GM12875 (cell line): ENCODE measurements around the gene PLXDC1.
"Not testable (repeated sequence)": the region's sequence is repeated elsewhere in the genome, so short reads cannot be mapped to it uniquely, and the experiment has no call there.

Source experiments
- H3K4me3 ChIP-seq: one replicate; pipeline ENCODE4 v1.5.1; 2011; ENCODE audit warnings: low read depth, low read length, control low read depth
- CTCF ChIP-seq: IDR thresholded peaks from 2 replicates; pipeline ENCODE4 v1.5.1; 2011; ENCODE audit warnings: low read depth, mild to moderate bottlenecking, control low read depth, inconsistent platforms, low read length, moderate library complexity, borderline replicate concordance; ENCODE audit not compliant: insufficient read depth

Gene PLXDC1

GRCh38 chr17:39173080-39173479 is 21.6 kb upstream of the PLXDC1 start:
- no peak for TF ChIP-seq CTCF
- H3K4me3 ChIP-seq = no peak overlapping the region

GRCh38 chr17:39171933-39172332 is 20.5 kb upstream of the PLXDC1 start:
- H3K4me3 ChIP-seq = no peak overlapping the region
- TF ChIP-seq CTCF = no peak

GRCh38 chr17:39170558-39170957 is 19.1 kb upstream of the PLXDC1 start:
- no peak overlapping the region for H3K4me3 ChIP-seq
- no peak for TF ChIP-seq CTCF

- no peak overlapping the region for H3K4me3 ChIP-seq
- no peak for TF ChIP-seq CTCF
Observed at GRCh38 chr17:39170109-39170508, 18.7 kb upstream of the PLXDC1 start.

GRCh38 chr17:39169518-39169917 is 18.1 kb upstream of the PLXDC1 start:
- TF ChIP-seq CTCF = no peak
- H3K4me3 ChIP-seq = no peak overlapping the region

GRCh38 chr17:39169101-39169500 is 17.7 kb upstream of the PLXDC1 start:
- no peak for TF ChIP-seq CTCF
- no peak overlapping the region for H3K4me3 ChIP-seq

- H3K4me3 ChIP-seq = not testable (repeated sequence)
Observed at GRCh38 chr17:39168503-39168902, 17.1 kb upstream of the PLXDC1 start.

GRCh38 chr17:39167476-39167875 is 16.0 kb upstream of the PLXDC1 start:
- no peak overlapping the region for H3K4me3 ChIP-seq
- no peak for TF ChIP-seq CTCF
